ENCODE data around the gene KCNK2.

Gene KCNK2

GRCh38 chr1:215113776-215114153 is 31.2 kb downstream of the KCNK2 start:
- Histone ChIP-seq H3K4me3 (no peak overlapping the region), H3K4me1 (peaks cover 0 to 5% (median 0%) of the 10 kb centered on the region in 4 donors), H3K27me3 (no peaks in the 10 kb centered on the region), H3K36me3 (no peaks in the 10 kb centered on the region), H3K27ac (no peak overlapping the region), H3K9me3 (no peaks in the 10 kb centered on the region)
- intact Hi-C loops (cut with DNase I; ENCODE audit: low total_unique reads): no loop called here
- TF ChIP-seq, protein P1, sequence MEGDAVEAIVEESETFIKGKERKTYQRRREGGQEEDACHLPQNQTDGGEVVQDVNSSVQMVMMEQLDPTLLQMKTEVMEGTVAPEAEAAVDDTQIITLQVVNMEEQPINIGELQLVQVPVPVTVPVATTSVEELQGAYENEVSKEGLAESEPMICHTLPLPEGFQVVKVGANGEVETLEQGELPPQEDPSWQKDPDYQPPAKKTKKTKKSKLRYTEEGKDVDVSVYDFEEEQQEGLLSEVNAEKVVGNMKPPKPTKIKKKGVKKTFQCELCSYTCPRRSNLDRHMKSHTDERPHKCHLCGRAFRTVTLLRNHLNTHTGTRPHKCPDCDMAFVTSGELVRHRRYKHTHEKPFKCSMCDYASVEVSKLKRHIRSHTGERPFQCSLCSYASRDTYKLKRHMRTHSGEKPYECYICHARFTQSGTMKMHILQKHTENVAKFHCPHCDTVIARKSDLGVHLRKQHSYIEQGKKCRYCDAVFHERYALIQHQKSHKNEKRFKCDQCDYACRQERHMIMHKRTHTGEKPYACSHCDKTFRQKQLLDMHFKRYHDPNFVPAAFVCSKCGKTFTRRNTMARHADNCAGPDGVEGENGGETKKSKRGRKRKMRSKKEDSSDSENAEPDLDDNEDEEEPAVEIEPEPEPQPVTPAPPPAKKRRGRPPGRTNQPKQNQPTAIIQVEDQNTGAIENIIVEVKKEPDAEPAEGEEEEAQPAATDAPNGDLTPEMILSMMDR (IDR thresholded peaks at IDR 0.05): no peak
- DNase-seq: no peak

GRCh38 chr1:215114154-215114933 is 31.8 kb downstream of the KCNK2 start:
- Histone ChIP-seq H3K36me3 (no peaks in the 10 kb centered on the region), H3K4me1 (peaks cover 0 to 5% (median 0%) of the 10 kb centered on the region in 4 donors), H3K9me3 (no peaks in the 10 kb centered on the region), H3K27me3 (no peaks in the 10 kb centered on the region), H3K27ac (no peak overlapping the region), H3K4me3 (no peak overlapping the region)
- TF ChIP-seq, protein P1 (IDR thresholded peaks at IDR 0.05): no peak
- intact Hi-C loops (cut with DNase I; ENCODE audit: low total_unique reads): no loop called here
- no peak for DNase-seq

DNA sequence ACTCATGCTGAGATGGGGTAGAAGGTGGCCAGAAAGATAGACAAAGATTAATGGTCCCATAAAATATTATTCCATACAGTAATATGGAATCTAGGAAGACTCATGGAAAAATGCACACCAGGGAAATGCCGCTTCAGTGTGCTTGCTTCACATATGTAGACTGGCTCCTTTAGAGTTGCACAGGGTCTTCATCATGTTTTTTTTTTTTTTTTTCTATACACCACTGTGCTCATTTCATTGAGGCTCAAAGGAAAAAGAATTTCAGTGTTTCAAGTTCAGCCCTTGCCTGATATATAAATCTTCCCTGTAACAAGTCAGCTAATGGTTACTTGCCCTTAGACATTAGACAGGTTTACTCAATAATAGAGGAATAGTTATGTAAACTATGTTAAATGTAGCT is 33.2 kb downstream of the KCNK2 start:
- intact Hi-C loops (cut with DNase I; ENCODE audit: low total_unique reads): no loop called here
- H3K9me3 ChIP-seq: no peaks in the 10 kb centered on the region
- H3K36me3 ChIP-seq: no peaks in the 10 kb centered on the region
- TF ChIP-seq, protein P1 (IDR thresholded peaks at IDR 0.05): no peak
- no peak overlapping the region for H3K27ac ChIP-seq
- no peak overlapping the region for H3K4me3 ChIP-seq
- no peaks in the 10 kb centered on the region for H3K27me3 ChIP-seq
- DNase-seq: no peak
- H3K4me1 ChIP-seq: peaks cover 0 to 5% (median 0%) of the 10 kb centered on the region in 4 donors

DNA sequence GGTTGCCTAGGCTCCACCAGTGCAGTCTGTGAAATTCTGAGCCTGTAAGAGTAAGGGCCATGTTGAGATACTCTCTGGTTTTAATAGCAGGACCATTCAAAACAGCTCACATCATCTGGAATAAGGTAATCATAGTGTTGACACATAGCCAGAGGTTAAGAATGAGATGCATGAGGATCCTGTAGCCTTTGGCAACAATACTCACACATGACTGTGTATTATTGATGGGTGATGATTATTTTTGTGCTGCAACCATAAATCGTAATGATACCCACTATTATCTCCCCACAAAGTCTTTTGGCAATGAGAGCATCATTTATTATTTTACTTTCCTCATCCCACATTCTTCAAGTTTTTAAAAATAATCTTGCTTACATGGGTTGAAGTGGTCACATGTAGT is 35.5 kb downstream of the KCNK2 start:
- no peaks in the 10 kb centered on the region for H3K36me3 ChIP-seq
- intact Hi-C loops (cut with DNase I; ENCODE audit: low total_unique reads): no loop called here
- no peaks in the 10 kb centered on the region for H3K27me3 ChIP-seq
- no peak for DNase-seq
- no peaks in the 10 kb centered on the region for H3K9me3 ChIP-seq
- H3K4me3 ChIP-seq: no peak overlapping the region
- TF ChIP-seq, protein P1 (IDR thresholded peaks at IDR 0.05): no peak
- no peak overlapping the region for H3K27ac ChIP-seq
- peaks cover 0 to 5% (median 0%) of the 10 kb centered on the region in 4 donors for H3K4me1 ChIP-seq

DNA sequence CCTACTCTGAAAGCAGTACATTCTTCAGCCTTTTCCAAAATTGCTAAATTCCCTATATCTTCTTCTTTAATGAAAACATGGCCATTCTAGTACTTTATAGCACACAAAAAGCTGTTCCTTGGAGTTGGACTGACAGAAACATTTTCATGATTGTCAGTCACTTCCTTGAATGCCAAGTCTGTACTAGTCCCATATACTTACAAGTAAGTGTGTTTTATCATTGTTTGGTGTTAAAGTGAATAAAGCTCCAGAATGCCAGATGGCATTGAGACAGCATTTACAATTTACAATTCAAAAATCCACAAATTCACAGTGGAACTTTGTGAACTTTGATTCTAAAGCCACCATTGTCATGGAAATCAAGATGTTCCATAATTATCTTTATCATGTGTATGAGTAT is 36.5 kb downstream of the KCNK2 start:
- H3K4me1 ChIP-seq: peaks cover 0 to 2% (median 0%) of the 10 kb centered on the region in 4 donors
- no peak for DNase-seq
- TF ChIP-seq, protein P1 (IDR thresholded peaks at IDR 0.05): no peak
- no peaks in the 10 kb centered on the region for H3K27me3 ChIP-seq
- H3K27ac ChIP-seq: no peak overlapping the region
- no peaks in the 10 kb centered on the region for H3K9me3 ChIP-seq
- H3K4me3 ChIP-seq: no peak overlapping the region
- intact Hi-C loops (cut with DNase I; ENCODE audit: low total_unique reads): no loop called here
- no peaks in the 10 kb centered on the region for H3K36me3 ChIP-seq

Measured in tibial artery (tissue), 4 donors.